NCI-H2227 (cell line): Measurements from ENCODE around the gene ROCK2.

Experiments
- DNase-seq: peaks from one replicate; lab custom pipeline; 2025; ENCODE audit not compliant: unreplicated experiment; lab: John Stamatoyannopoulos, UW

Gene ROCK2

DNA sequence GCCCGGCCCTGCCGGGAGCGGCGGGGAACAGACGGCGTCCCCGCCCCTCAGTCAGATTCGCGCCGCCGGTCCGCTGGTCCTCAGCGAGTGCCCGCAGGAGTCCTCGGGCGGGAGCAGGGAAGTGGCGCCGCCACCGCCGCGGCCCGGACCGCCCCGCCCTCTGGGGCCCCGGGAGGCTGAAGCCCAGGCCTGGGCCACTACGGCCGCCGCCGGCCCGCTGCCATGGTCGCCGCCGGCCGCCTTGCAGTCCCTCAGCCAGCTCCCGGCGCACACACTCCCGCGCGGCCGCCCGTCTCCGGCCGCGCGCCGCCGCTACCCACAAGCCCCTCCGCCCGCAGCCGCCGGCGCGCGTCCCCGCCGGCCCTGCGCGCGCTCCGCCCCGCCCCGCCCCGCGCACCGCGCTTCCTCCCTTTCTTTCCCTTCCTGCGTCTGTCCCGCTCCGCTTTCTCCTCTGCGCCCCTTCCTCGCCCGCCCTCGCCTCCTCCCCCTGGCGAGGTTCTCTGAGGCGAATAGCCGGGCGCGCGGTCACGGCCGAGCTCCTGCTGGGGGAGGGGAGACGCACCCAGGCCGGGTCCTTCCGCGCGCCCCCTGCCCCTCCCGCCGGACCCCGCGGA is at the start of gene ROCK2:
Gene ROCK2, minus strand, starts transcription at position 295 of the 614 bp plus-strand sequence. CDS start 500 bp downstream, outside the sequence.
- peak; percentile 90 for DNase-seq

GRCh38 chr2:11393711-11394236 is 49.3 kb upstream of the ROCK2 start:
- no peak for DNase-seq

- no peak for DNase-seq
These were observed 47.5 kb upstream of the ROCK2 start for GRCh38 chr2:11391942-11392266.

DNA sequence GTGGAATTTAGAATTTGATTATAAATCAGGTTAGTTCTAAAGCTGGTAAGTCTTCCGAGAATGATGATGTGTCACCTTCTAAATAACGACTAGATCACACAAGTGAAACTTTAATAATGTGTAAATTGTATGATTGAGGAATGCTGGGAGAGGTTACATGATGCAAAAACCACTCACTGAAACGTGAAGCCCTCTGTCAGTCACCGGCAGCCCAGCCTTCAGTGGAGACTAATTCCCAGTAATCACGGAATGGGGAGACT is 45.9 kb upstream of the ROCK2 start:
- DNase-seq: no peak

DNA sequence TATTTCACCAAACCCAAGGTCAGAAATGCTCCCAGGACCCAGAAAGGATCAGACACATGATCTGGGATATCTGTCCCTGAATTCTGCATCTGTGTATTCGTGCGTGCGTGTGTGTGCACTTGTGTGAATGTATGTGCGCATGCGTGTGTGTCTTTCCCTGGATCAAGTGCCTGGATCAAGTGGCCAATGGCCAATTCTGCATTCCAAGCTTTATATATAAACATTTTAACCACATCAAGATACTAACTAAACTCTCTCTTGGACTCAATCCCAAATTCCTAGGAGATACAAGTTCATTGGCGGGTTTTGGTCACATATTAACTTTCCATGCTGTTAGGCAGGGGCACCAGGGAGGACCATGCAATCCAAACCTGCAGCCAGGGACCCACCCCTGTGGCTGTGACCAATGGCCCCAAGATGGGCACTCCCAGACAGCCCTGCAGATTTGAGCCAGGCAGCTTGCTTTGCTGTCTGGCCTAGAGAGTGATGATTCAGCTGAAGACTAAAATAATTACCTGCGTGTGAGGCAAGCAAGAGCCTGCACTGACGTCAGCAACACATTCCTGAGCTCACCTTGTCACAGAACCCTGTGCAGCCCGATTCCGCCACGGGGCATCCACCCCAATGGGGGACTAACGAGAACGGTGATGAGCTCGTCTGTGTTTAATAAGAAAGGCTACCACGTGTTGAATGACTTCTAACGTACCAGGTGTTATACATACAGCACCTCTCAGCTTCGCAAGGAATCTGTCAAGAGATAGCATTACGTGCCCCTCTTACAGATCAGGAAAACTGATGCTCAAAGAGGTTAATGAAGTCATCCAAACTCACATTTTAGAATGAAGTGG is 45.3 kb upstream of the ROCK2 start:
- no peak for DNase-seq

- no peak for DNase-seq
These were observed 44.6 kb upstream of the ROCK2 start for GRCh38 chr2:11389052-11389420.

- no peak for DNase-seq
These were observed 44.0 kb upstream of the ROCK2 start for GRCh38 chr2:11388262-11389051.

DNA sequence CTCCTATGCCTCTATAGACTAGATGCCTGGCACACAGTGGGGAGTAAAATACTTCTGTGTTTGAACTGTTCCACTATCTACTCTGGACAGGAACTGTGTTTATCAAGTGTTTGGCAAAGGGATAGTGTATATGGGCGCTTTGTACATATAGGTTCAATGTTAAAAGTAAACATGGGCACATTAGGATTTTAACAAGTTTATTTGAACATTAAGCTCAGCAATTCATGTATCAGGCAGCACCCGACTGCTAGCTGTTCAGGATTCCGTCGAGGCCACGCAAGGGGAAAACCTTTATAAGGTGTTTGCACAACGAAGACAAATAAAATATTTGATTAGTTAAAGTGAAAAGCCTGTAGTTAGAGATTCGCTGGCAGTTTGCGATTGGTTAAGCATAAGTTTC is 43.4 kb upstream of the ROCK2 start:
- no peak for DNase-seq

GRCh38 chr2:11387100-11387390 is 42.6 kb upstream of the ROCK2 start:
- DNase-seq: no peak

DNA sequence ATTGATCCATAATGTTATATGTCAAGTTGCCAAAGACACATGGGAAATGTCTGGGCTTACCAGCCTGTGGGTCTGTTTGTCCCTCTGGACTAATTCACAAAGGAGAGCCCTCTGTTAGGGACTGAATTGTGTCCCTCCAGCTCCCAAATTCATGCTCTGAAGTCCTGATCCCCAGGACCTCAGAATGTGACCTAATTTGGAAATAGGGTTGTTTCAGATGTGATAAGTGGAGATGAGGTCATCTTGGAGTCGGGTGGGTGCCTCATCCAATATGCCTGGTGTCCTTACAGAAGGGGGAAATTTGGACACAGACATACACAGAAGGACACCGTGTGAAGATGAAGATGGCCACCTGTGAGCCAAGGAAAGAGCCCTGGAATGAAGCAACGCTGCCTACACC is 41.4 kb upstream of the ROCK2 start:
- no peak for DNase-seq

DNA sequence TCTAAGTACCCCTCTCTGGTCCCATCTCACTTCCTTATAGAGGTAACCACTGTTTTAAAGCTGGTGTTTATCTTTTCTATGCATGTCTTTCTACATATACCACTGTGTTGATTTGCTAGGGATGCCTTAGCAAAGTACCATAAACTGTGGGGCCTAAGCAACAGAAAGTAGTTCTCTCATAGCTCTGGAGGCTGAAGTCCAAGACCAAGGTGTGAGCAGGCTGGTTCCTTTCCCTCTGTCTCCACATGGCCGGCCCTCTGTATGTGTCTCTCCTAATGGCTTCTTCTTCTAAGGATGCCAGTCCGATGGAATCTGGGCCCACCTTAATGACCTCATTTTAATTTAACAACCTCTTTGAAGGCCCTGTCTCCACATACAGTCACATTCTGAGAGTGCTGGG is 40.8 kb upstream of the ROCK2 start:
- no peak for DNase-seq

DNA sequence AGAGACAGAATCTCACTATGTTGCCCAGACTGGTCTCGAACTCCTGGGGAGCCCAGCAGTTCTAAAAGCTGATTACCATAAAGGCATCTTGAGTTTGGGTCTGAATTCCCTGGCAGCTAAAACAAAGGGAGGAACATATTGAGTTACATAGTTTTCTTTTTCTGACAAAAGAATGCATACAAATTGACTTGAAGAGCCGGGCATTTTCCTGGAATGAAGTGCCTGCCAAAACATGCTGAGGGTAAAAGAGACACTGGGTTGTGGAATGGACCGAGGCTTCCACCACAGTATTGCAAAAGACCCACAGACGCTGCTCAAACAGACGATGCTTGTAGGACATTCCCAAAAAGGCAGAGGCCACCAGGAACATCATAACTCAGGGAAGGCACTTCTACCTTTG is 35.1 kb upstream of the ROCK2 start:
- DNase-seq: no peak

- no peak for DNase-seq
These were observed 33.6 kb upstream of the ROCK2 start for GRCh38 chr2:11377928-11378545.

GRCh38 chr2:11376071-11376470 is 31.6 kb upstream of the ROCK2 start:
- DNase-seq: no peak

- DNase-seq: no peak
These were observed 31.2 kb upstream of the ROCK2 start for GRCh38 chr2:11375689-11376027.

DNA sequence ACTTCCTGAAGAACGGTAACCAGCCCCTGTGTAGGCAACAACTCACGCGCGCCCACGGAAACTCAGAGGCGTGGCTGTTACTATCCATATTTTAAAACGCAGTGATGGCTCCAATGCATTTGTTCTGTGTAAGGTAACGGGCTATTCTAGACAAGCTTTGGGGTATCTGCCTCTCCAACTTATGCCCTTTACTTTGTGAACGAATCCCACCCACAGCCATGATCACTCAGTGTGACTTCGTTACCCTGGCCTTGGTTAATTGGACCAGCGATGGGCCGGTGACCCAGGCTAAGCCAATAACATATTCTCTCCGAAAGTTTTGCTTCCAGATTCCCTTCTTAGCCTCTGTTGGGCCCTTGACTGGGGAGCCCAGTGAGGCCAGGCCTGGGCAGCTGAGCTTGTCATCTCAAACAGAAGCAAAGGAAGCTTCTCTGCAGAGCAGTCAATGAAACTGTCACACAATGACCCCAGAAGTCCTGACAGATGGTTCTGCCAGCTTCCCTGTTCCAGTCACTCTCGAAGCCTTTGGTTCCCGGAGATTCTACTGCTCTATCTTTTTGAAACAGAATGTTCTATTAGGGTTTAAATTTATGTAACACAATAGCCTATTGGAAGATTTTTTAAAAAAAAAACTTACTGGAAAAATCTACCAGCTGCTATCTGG is 30.7 kb upstream of the ROCK2 start:
- no peak for DNase-seq

DNA sequence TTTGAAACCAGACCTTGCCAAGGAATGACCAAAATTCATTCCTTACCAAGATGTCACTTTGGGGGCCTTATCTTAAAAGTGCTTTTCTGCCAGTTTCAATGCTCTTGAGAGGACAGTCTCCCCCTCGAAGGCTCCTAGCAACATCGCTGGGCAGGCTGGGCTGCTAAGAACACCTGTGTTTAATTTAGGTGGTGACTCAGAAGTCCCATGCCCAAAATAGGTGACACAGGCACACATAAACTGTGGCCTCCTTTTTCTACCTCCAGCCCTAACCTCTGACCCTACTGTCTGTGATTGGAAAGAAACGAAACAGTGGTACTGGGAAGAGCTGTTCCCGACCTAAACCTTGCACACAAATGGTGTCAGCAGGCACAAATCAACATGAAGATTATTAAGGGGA is 28.7 kb upstream of the ROCK2 start:
- DNase-seq: no peak

GRCh38 chr2:11371092-11371937 is 26.9 kb upstream of the ROCK2 start:
- no peak for DNase-seq

- no peak for DNase-seq
These were observed 26.1 kb upstream of the ROCK2 start for GRCh38 chr2:11370377-11371091.

DNA sequence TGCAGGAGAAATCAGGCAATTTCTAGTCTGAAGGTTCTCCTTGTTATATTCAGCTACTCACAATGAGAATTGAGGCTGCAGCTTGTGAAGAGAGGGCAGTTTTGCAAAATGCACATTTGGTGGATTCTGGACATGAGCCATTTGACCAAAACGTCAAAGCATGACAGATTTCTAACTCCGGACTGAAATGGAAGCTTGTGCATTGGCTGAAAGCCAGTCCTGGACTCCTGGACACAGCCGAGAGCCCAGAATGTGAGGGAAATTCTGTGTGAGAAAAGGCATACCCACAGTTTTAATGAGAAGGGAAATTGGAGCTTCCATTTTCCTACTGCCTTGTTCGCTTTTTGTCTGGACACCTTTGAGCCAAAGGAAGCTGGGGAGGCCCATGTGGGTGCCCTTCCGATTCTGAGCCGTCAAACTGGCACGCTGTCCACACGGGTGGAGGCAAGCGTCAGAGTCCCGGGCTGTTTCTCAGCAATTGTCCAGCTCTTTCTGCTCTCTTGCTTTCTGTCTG is 23.7 kb upstream of the ROCK2 start:
- DNase-seq: no peak
